ENCODE results near the gene TSTD2. TPM values are rescaled to one million over a fixed set of nuclear protein-coding genes. Genes with fewer than 3 reads are reported as not detected.

TSTD2 gene
- total RNA-seq, 1 experiment from 2014 or later: 16.8 TPM

- no peak overlapping the region for H3K27ac Mint-ChIP-seq
- POLR2A ChIA-PET: interaction anchor here (0.5 kb wide), 1 partner anchor 1221 kb away, joined by 4 read pairs; no protein-coding TSS in a partner anchor
- TF ChIP-seq NR2C2 (CRISPR knock-in tag; IDR thresholded peaks at IDR 0.05) (no peak), GTF2I (CRISPR knock-in tag; conservative IDR thresholded peaks at IDR 0.05) (no peak), ZNF219 (CRISPR knock-in tag; IDR thresholded peaks at IDR 0.05; ENCODE audit: borderline replicate concordance) (no peak), CREB1 (CRISPR knock-in tag; IDR thresholded peaks at IDR 0.05) (no peak)
- TF ChIP-seq, protein P1, sequence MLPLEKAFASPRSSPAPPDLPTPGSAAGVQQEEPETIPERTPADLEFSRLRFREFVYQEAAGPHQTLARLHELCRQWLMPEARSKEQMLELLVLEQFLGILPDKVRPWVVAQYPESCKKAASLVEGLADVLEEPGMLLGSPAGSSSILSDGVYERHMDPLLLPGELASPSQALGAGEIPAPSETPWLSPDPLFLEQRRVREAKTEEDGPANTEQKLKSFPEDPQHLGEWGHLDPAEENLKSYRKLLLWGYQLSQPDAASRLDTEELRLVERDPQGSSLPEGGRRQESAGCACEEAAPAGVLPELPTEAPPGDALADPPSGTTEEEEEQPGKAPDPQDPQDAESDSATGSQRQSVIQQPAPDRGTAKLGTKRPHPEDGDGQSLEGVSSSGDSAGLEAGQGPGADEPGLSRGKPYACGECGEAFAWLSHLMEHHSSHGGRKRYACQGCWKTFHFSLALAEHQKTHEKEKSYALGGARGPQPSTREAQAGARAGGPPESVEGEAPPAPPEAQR (CRISPR knock-in tag; IDR thresholded peaks at IDR 0.05): no peak
- TF ChIP-seq, protein P2, sequence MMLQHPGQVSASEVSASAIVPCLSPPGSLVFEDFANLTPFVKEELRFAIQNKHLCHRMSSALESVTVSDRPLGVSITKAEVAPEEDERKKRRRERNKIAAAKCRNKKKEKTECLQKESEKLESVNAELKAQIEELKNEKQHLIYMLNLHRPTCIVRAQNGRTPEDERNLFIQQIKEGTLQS (CRISPR knock-in tag; conservative IDR thresholded peaks at IDR 0.05): no peak
- no peaks in the 10 kb centered on the region for H3K36me3 Mint-ChIP-seq
- CTCF ChIA-PET: interaction anchor here (1.0 to 1.1 kb wide), 2 partner anchors 33 to 179 kb away, joined by 3 to 4 read pairs; no protein-coding TSS in a partner anchor
- no peaks in the 10 kb centered on the region; the same call in 1 of the 2 replicates for H3K27me3 Mint-ChIP-seq (ENCODE audit: low read depth)
- no peak for ATAC-seq
- DNase-seq (ENCODE audit: low spot score): no peak
- H3K4me1 Mint-ChIP-seq: peaks cover 15% of the 10 kb centered on the region
- no peaks in the 10 kb centered on the region for H3K9me3 Mint-ChIP-seq
- H3K4me3 Mint-ChIP-seq: no peak overlapping the region
Observed at GRCh38 chr9:97565262-97565661, 67.9 kb downstream of the TSTD2 start.

- Mint-ChIP-seq H3K4me3 (no peak overlapping the region), H3K4me1 (peaks cover 15% of the 10 kb centered on the region), H3K27me3 (ENCODE audit: low read depth) (no peaks in the 10 kb centered on the region; the same call in 1 of the 2 replicates), H3K36me3 (no peaks in the 10 kb centered on the region), H3K9me3 (no peaks in the 10 kb centered on the region), H3K27ac (no peak overlapping the region)
- TF ChIP-seq FOXP1 (CRISPR knock-in tag; IDR thresholded peaks at IDR 0.05; ENCODE audit: borderline replicate concordance): no peak
- no peak for TF ChIP-seq ZNF671 (CRISPR knock-in tag; IDR thresholded peaks at IDR 0.05)
- TF ChIP-seq, protein P3, sequence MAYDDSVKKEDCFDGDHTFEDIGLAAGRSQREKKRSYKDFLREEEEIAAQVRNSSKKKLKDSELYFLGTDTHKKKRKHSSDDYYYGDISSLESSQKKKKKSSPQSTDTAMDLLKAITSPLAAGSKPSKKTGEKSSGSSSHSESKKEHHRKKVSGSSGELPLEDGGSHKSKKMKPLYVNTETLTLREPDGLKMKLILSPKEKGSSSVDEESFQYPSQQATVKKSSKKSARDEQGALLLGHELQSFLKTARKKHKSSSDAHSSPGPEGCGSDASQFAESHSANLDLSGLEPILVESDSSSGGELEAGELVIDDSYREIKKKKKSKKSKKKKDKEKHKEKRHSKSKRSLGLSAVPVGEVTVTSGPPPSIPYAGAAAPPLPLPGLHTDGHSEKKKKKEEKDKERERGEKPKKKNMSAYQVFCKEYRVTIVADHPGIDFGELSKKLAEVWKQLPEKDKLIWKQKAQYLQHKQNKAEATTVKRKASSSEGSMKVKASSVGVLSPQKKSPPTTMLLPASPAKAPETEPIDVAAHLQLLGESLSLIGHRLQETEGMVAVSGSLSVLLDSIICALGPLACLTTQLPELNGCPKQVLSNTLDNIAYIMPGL (CRISPR knock-in tag; IDR thresholded peaks at IDR 0.05): no peak
- TF ChIP-seq ZNF317 (CRISPR knock-in tag; IDR thresholded peaks at IDR 0.05; ENCODE audit: borderline replicate concordance, low read depth): no peak
- TF ChIP-seq HMGA2 (CRISPR knock-in tag; IDR thresholded peaks at IDR 0.05): no peak
- TF ChIP-seq KAT7 (CRISPR knock-in tag; IDR thresholded peaks at IDR 0.05; ENCODE audit: borderline replicate concordance): no peak
- no peak for TF ChIP-seq ESRRA (CRISPR knock-in tag; IDR thresholded peaks at IDR 0.05; ENCODE audit: borderline replicate concordance)
- no peak for TF ChIP-seq FOXK1 (CRISPR knock-in tag; IDR thresholded peaks at IDR 0.05)
- no peak for TF ChIP-seq ERG (CRISPR knock-in tag; IDR thresholded peaks at IDR 0.05)
- CTCF ChIA-PET: interaction anchor here (0.6 to 1.1 kb wide), 4 partner anchors 34 to 1570 kb away, joined by 3 to 4 read pairs (median 4); no protein-coding TSS in a partner anchor
- ATAC-seq (no peak; the same call in 1 of the 2 replicates), DNase-seq (ENCODE audit: low spot score) (no peak)
- POLR2A ChIA-PET: no interaction called here
Observed at GRCh38 chr9:97564291-97565175, 68.6 kb downstream of the TSTD2 start.

DNA sequence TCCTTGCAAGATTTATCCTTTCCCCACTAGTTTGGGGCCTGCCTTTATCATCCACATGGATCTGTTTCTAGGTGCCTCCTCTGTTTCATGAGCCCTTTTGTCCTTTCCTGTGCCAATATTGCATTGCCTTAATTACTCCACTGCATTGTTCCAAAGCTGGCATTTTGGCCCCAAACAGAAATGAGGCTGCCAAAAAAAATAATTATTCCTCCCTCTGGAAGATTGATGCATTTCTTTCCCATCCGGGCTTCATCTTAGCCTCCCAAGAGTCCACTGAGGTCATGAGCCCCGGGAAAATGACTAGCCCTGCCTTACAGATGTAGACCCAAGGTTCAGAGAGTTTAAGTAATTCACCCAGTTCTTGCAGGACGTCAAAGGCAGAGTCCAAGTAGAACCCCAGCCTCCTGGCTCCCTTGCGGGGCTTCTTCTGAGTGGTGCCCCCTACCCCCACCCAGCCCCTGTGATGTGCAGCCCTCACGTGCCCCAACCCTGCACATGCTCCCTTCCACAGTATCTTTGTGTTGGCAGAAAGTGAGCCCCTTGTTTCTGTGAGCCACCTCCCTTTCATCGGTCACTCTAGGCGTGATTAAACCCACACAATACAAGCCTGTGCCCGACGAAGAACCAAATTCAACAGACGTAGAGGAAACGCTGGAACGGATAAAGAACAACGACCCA is 69.6 kb downstream of the TSTD2 start:
- no peak overlapping the region for H3K27ac Mint-ChIP-seq
- CTCF ChIA-PET: no interaction called here

More for the DNA sequence above, 69.6 kb downstream of the TSTD2 start:
- ATAC-seq: no peak
- Mint-ChIP-seq H3K36me3 (no peaks in the 10 kb centered on the region), H3K27me3 (ENCODE audit: low read depth) (no peaks in the 10 kb centered on the region; the same call in 1 of the 2 replicates), H3K9me3 (no peaks in the 10 kb centered on the region), H3K4me1 (peaks cover 19% of the 10 kb centered on the region), H3K4me3 (no peak overlapping the region)
- DNase-seq (ENCODE audit: low spot score): no peak
- TF ChIP-seq, protein P4, sequence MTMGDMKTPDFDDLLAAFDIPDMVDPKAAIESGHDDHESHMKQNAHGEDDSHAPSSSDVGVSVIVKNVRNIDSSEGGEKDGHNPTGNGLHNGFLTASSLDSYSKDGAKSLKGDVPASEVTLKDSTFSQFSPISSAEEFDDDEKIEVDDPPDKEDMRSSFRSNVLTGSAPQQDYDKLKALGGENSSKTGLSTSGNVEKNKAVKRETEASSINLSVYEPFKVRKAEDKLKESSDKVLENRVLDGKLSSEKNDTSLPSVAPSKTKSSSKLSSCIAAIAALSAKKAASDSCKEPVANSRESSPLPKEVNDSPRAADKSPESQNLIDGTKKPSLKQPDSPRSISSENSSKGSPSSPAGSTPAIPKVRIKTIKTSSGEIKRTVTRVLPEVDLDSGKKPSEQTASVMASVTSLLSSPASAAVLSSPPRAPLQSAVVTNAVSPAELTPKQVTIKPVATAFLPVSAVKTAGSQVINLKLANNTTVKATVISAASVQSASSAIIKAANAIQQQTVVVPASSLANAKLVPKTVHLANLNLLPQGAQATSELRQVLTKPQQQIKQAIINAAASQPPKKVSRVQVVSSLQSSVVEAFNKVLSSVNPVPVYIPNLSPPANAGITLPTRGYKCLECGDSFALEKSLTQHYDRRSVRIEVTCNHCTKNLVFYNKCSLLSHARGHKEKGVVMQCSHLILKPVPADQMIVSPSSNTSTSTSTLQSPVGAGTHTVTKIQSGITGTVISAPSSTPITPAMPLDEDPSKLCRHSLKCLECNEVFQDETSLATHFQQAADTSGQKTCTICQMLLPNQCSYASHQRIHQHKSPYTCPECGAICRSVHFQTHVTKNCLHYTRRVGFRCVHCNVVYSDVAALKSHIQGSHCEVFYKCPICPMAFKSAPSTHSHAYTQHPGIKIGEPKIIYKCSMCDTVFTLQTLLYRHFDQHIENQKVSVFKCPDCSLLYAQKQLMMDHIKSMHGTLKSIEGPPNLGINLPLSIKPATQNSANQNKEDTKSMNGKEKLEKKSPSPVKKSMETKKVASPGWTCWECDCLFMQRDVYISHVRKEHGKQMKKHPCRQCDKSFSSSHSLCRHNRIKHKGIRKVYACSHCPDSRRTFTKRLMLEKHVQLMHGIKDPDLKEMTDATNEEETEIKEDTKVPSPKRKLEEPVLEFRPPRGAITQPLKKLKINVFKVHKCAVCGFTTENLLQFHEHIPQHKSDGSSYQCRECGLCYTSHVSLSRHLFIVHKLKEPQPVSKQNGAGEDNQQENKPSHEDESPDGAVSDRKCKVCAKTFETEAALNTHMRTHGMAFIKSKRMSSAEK (CRISPR knock-in tag; IDR thresholded peaks at IDR 0.05; ENCODE audit: borderline replicate concordance): no peak
- TF ChIP-seq FOXK1 (CRISPR knock-in tag; IDR thresholded peaks at IDR 0.05) (no peak), ZNF423 (CRISPR knock-in tag; IDR thresholded peaks at IDR 0.05) (no peak), ZNF671 (CRISPR knock-in tag; IDR thresholded peaks at IDR 0.05) (no peak), CBFB (CRISPR knock-in tag; IDR thresholded peaks at IDR 0.05; ENCODE audit: low read depth) (no peak), NR3C1 (CRISPR knock-in tag; conservative IDR thresholded peaks at IDR 0.05; ENCODE audit: low read depth) (no peak), CREM (CRISPR knock-in tag; IDR thresholded peaks at IDR 0.05) (no peak)
- POLR2A ChIA-PET: no interaction called here
